IMR-90 (cell line): ENCODE results near the gene SKAP1.

Experiments
- CTCF ChIP-seq: conservative IDR thresholded peaks from 2 replicates; pipeline ENCODE4 v1.5.1; 2012; ENCODE audit warnings: mild to moderate bottlenecking, low read depth, low read length, improper control_type of control experiment
- POLR2A ChIP-seq: IDR thresholded peaks from 2 replicates; pipeline ENCODE4 v1.6.1; 2012; ENCODE audit warnings: mild to moderate bottlenecking, low read depth, low read length

GRCh38 chr17:48376682-48377325 lies 53.2 kb downstream of the SKAP1 start:
- no peak for TF ChIP-seq CTCF
- no peak for TF ChIP-seq POLR2A
